NB4 (cell line): ENCODE data around the gene KRT13.
A peak's percentile ranks its signal among the peaks of the same experiment; 100 is the strongest.

Experiments
- DNase-seq: peaks from one replicate; pipeline ENCODE4 v3.0.0; 2010; ENCODE audit warnings: low read depth
- H3K4me3 ChIP-seq: one replicate; pipeline ENCODE4 v1.5.1; 2011; ENCODE audit warnings: mild to moderate bottlenecking, low read depth, low read length, moderate library complexity
- MYC ChIP-seq: IDR thresholded peaks from 2 replicates; pipeline ENCODE4 v1.6.1; 2011; ENCODE audit warnings: low read depth, low read length
- POLR2A ChIP-seq: IDR thresholded peaks from 2 replicates; pipeline ENCODE4 v1.6.1; 2011; ENCODE audit warnings: mild to moderate bottlenecking; ENCODE audit not compliant: insufficient read length; ENCODE audit errors: extremely low read depth
- TF ChIP-seq, protein P1 (sequence below): IDR thresholded peaks from one replicate; pipeline ENCODE4 v1.5.1; 2012; ENCODE audit warnings: low read depth, low read length
- TF ChIP-seq, protein P2 (sequence below): IDR thresholded peaks from 2 replicates; pipeline ENCODE4 v1.6.1; 2011; ENCODE audit warnings: low read depth, low read length

The KRT13 gene

DNA sequence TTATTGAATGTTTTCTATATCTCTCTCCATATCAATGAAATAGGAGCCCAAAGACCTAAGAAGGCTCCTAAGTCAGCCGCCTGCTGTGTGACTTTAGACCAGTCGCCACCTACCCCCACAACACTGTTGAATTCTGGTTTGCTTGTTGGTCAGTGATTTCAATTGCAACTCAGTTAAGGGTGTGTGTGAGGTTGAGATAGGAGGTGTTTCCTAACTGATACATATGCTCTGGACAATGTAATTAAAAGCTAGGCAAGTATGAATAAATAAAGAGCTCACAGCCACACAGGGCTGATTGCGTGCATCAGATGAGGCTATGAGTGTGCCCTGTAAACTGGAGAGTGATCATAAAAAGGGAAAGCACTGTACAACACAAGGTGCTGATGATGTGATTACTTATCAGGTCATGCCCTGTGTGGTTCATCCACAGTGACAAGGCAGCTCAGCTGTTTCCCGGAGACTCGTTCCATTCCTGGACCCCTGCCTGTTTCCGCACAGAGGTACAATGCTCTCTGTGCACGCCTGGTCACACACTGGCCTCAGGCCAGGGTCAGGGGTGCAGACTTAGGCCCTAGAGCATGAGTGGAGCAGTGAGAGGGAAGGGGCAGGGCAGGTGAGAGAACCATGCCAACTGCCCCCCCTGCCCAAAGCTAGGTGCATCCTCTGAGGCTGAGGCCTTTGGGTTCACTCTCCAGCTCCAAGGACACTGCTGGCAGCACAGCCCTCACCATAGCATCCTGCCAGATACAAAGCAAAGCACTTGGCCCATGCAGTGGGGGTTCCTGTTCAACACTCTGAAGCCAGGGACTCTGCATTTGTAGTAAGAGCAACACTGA is 21.2 kb downstream of the KRT13 start:
- TF ChIP-seq MYC, result no peak
- TF ChIP-seq, protein P1, sequence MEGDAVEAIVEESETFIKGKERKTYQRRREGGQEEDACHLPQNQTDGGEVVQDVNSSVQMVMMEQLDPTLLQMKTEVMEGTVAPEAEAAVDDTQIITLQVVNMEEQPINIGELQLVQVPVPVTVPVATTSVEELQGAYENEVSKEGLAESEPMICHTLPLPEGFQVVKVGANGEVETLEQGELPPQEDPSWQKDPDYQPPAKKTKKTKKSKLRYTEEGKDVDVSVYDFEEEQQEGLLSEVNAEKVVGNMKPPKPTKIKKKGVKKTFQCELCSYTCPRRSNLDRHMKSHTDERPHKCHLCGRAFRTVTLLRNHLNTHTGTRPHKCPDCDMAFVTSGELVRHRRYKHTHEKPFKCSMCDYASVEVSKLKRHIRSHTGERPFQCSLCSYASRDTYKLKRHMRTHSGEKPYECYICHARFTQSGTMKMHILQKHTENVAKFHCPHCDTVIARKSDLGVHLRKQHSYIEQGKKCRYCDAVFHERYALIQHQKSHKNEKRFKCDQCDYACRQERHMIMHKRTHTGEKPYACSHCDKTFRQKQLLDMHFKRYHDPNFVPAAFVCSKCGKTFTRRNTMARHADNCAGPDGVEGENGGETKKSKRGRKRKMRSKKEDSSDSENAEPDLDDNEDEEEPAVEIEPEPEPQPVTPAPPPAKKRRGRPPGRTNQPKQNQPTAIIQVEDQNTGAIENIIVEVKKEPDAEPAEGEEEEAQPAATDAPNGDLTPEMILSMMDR, result no peak
- TF ChIP-seq, protein P2, sequence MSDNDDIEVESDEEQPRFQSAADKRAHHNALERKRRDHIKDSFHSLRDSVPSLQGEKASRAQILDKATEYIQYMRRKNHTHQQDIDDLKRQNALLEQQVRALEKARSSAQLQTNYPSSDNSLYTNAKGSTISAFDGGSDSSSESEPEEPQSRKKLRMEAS, result no peak
- no peak for TF ChIP-seq POLR2A
- no peak for DNase-seq
- no peak overlapping the region for H3K4me3 ChIP-seq

DNA sequence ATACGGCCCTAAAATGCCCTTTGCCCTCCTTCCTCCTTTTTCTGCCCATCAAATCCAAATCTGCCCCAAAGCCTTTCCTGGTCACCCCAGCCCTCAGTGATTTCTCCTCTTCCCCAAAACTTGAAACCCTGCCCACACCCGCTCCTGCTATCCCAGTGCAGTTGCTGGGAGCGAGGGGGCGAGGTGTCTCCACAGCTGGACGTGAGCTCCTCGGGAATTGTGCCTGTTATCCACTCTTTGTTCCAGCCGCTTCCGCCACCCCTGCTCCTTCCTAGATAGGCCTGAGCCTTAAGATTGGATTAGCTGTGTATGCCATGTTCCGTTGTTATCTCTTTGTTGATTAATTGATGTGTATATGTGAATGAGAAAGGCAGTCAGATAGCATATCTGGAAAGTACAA is 21.9 kb downstream of the KRT13 start:
- DNase-seq, result no peak
- no peak overlapping the region for H3K4me3 ChIP-seq
- TF ChIP-seq POLR2A (no peak), MYC (no peak)
- TF ChIP-seq, protein P2, result no peak

DNA sequence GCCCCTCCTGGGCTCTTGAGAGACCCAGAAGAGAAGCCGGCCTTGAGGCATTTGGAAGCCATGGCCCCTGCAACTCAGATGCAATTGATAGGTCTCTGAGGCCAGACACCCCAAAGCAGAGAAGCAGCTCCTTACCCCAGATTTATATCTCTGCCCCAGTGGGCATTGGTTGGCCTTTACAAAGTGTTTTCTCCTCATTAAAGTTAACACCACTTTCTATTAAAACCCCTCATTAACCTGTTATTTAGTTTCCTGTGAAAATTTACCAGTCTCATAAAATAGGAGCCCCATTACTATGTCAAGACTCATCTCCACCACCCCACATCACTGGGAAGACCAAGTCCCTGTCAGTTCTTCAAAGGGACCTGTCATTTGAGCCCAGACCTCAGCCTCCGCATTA is 24.4 kb downstream of the KRT13 start, which contains the start of gene KRT35:
KRT35 (minus strand) TSS at position 116 of the 400 bp plus-strand sequence; CDS start at position 62, 54 bp downstream.
- no peak within 1 kb of the TSS for H3K4me3 ChIP-seq
- DNase-seq, result no peak
- TF ChIP-seq MYC (no peak), POLR2A (no peak)
- TF ChIP-seq, protein P1, result no peak
- TF ChIP-seq, protein P2, result no peak

DNA sequence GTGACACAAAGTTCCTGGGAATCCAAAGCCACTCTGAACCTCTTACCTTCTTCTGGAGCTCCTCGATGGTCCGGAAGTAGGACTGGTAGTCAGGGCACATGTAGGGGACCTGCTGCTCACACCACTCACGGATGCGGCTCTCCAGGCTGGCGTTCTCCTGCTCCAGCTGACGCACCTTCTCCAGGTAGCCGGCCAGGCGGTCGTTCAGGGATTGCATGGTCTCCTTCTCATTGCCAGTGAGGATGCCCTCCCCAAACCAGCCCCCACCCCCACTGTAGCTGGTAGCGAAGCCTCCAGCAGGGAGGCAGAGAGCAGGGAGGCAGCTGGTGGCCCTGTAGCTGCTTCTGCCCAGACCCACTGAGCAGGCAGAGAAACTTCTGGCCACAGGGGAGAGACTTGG is 24.8 kb downstream of the KRT13 start:
- DNase-seq, result no peak
- TF ChIP-seq, protein P1, result no peak
- TF ChIP-seq, protein P2, result no peak
- TF ChIP-seq MYC, result no peak
- no peak for TF ChIP-seq POLR2A
- no peak overlapping the region for H3K4me3 ChIP-seq

DNA sequence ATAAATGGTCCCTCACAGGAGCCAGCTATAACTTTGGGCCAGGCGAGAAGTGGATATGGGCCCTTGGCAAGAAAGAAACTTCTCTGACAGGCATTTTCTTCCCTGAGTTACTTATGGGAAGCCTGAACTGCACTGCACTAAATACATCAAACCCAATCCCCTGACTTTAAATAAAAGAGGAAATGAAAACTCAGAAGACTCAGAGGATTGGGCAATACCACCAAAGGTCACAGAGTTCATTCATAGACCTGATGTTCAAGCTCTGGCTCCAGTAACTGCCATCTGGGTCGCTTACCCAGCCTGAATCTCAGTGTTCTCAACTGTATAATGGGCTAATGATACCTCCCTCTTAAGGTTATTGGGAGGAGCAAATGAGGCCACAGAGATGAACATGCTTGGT is 25.3 kb downstream of the KRT13 start:
- H3K4me3 ChIP-seq, result no peak overlapping the region
- TF ChIP-seq POLR2A, result no peak
- peak; percentile 38 for DNase-seq

DNA sequence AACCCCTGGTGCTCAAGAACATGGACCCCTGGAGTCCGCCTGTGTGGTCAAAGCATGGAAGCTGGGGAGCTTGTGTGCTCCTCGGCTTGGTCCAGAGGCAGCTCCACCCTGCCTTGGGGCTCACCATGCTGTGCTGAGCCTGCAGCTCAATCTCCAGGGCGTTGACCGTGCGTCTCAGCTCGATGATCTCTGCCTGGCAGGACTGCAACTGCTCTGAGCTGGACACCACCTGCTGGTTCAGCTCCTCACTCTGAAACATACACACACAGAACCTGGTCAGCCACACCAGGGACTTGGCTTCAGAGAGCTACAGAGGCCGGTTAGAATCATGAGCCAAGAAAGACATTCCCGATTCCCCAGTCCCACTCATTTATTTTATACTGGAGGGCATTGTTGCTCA is 27.2 kb downstream of the KRT13 start:
- no peak for DNase-seq
- TF ChIP-seq, protein P2, result no peak
- TF ChIP-seq, protein P1, result no peak
- TF ChIP-seq MYC, result no peak
- no peak for TF ChIP-seq POLR2A
- no peak overlapping the region for H3K4me3 ChIP-seq
